Neural cell (in vitro differentiated cells): ENCODE results near the gene DACT2. TPM values are rescaled to one million over a fixed set of nuclear protein-coding genes. Genes with fewer than 3 reads are reported as not detected.

Experiments used
- H2AFZ ChIP-seq: fragments of 200-600, 300-800 bp; sonication (generic), shearing (Covaris generic); 2 replicates; pipeline ENCODE4 v1.6.0; 2014; ENCODE audit warnings: low read depth, mild to moderate bottlenecking, antibody characterized with exemption, low read length, moderate library complexity
- H3F3A ChIP-seq: fragments of 200-600 bp; shearing (Covaris generic); 2 replicates; pipeline ENCODE4 v1.6.1; 2016; ENCODE audit warnings: mild to moderate bottlenecking, moderate library complexity, mixed read lengths, antibody characterized with exemption, low read length; ENCODE audit not compliant: insufficient read depth, poor library complexity, severe bottlenecking
- H3K27ac ChIP-seq: fragments of 200-600, 300-800 bp; sonication (generic), shearing (Covaris generic); 2 replicates; pipeline ENCODE4 v1.5.1; 2014; ENCODE audit warnings: mild to moderate bottlenecking, low read length, moderate library complexity
- H3K27me3 ChIP-seq: fragments of 300-800, 200-600 bp; sonication (generic), shearing (Covaris generic); 2 replicates; pipeline ENCODE4 v1.6.0; 2014; ENCODE audit warnings: mild to moderate bottlenecking, low read depth, low read length, moderate library complexity; ENCODE audit not compliant: insufficient read depth
- H3K36me3 ChIP-seq: fragments of 300-800, 200-600 bp; sonication (generic), shearing (Covaris generic); 2 replicates; pipeline ENCODE4 v1.5.1; 2014; ENCODE audit warnings: mild to moderate bottlenecking, antibody characterized with exemption, low read length, moderate library complexity; ENCODE audit not compliant: insufficient read depth
- H3K4me2 ChIP-seq: fragments of 300-800, 200-600 bp; sonication (generic), shearing (Covaris generic); 2 replicates; pipeline ENCODE4 v1.6.0; 2014; ENCODE audit warnings: mild to moderate bottlenecking, low read length
- H3K4me3 ChIP-seq: fragments of 300-800, 200-600 bp; sonication (generic), shearing (Covaris generic); 2 replicates; pipeline ENCODE4 v1.5.1; 2014; ENCODE audit warnings: mild to moderate bottlenecking, low read length, moderate library complexity
- H3K79me2 ChIP-seq: fragments of 200-600 bp; shearing (Covaris generic); replicated peaks from 2 replicates; pipeline ENCODE4 v1.6.0; 2014; ENCODE audit warnings: mild to moderate bottlenecking, low read length, moderate library complexity; ENCODE audit not compliant: insufficient read depth
- H3K9ac ChIP-seq: fragments of 300-800, 200-600 bp; sonication (generic), shearing (Covaris generic); 2 replicates; pipeline ENCODE4 v1.6.1; 2016; ENCODE audit warnings: mild to moderate bottlenecking, low read length, mixed read lengths
- H3K9me2 ChIP-seq: fragments of 200-600 bp; shearing (Covaris generic); 2 replicates; pipeline ENCODE4 v1.6.1; 2016; ENCODE audit warnings: mild to moderate bottlenecking, low read length, mixed read lengths; ENCODE audit not compliant: insufficient read depth
- H3K9me3 ChIP-seq: fragments of 200-600, 300-800 bp; sonication (generic), shearing (Covaris generic); 2 replicates; pipeline ENCODE4 v1.6.1; 2016; ENCODE audit warnings: mild to moderate bottlenecking, mixed run types, low read length, moderate library complexity, mixed read lengths
- H4K20me1 ChIP-seq: fragments of 200-600 bp; shearing (Covaris generic); 2 replicates; pipeline ENCODE4 v1.6.1; 2016; ENCODE audit warnings: mild to moderate bottlenecking, mixed run types; ENCODE audit not compliant: insufficient read depth
- CTCF ChIP-seq: fragments of 450-650 bp; IDR thresholded peaks from 2 replicates; pipeline ENCODE4 v1.5.1; 2014; ENCODE audit warnings: antibody characterized with exemption, mild to moderate bottlenecking, moderate library complexity; ENCODE audit not compliant: poor library complexity, severe bottlenecking
- EP300 ChIP-seq: fragments of 450-650 bp; conservative IDR thresholded peaks from 2 replicates; pipeline ENCODE4 v1.6.1; 2014; ENCODE audit warnings: antibody characterized with exemption, mild to moderate bottlenecking, moderate library complexity; ENCODE audit not compliant: poor library complexity, severe bottlenecking
- EZH2 ChIP-seq: fragments of 200-600, 300-800 bp; shearing (Covaris generic), sonication (generic); IDR thresholded peaks from 2 replicates; pipeline ENCODE4 v1.6.1; 2014; ENCODE audit warnings: antibody characterized with exemption, low read length, borderline replicate concordance, mild to moderate bottlenecking; ENCODE audit not compliant: insufficient read depth, poor library complexity, severe bottlenecking
- MXI1 ChIP-seq: fragments of 450-650 bp; conservative IDR thresholded peaks from 2 replicates; pipeline ENCODE4 v1.6.1; 2014; ENCODE audit warnings: antibody characterized with exemption, mild to moderate bottlenecking; ENCODE audit not compliant: poor library complexity, severe bottlenecking
- POLR2AphosphoS5 ChIP-seq: IDR thresholded peaks from 2 replicates; pipeline ENCODE4 v1.6.1; 2012
- RAD21 ChIP-seq: fragments of 450-650 bp; conservative IDR thresholded peaks from 2 replicates; pipeline ENCODE4 v1.6.1; 2014; ENCODE audit warnings: antibody characterized with exemption, mild to moderate bottlenecking, moderate library complexity
- REST ChIP-seq: IDR thresholded peaks from 2 replicates; pipeline ENCODE4 v1.6.1; 2012; ENCODE audit warnings: borderline replicate concordance
- SMC3 ChIP-seq: fragments of 450-650 bp; conservative IDR thresholded peaks from 2 replicates; pipeline ENCODE4 v1.6.1; 2014; ENCODE audit warnings: antibody characterized with exemption, mild to moderate bottlenecking, moderate library complexity; ENCODE audit not compliant: poor library complexity
- TAF1 ChIP-seq: IDR thresholded peaks from 2 replicates; pipeline ENCODE4 v1.6.1; 2012; ENCODE audit warnings: low read depth
- polyA plus RNA-seq: library from polyadenylated mRNA; depleted of rRNA; stranded (reverse); fragments of >200 nt; gene quantifications from 2 replicates; pipeline ENCODE4 v1.2.3, GENCODE V29; 2014

The DACT2 gene
- polyA plus RNA-seq, 1 donor from 2014 or later, result 0.48 TPM

GRCh38 chr6:168364793-168365421 is 45.3 kb upstream of the DACT2 start:
- H3K79me2 ChIP-seq, result no peaks in the 10 kb centered on the region
- H3K9ac ChIP-seq, result no peak overlapping the region
- H3K27me3 ChIP-seq, result no peaks in the 10 kb centered on the region
- TF ChIP-seq EZH2 (no peak), SMC3 (no peak), RAD21 (no peak), TAF1 (no peak), REST (no peak), POLR2AphosphoS5 (no peak), CTCF (no peak), EP300 (no peak), MXI1 (no peak)
- H2AFZ ChIP-seq, result no peak overlapping the region
- no peaks in the 10 kb centered on the region for H3F3A ChIP-seq
- peaks cover 10% of the 10 kb centered on the region for H3K9me3 ChIP-seq
- no peaks in the 10 kb centered on the region for H3K36me3 ChIP-seq
- no peak overlapping the region for H3K27ac ChIP-seq
- H3K9me2 ChIP-seq, result no peaks in the 10 kb centered on the region
- H4K20me1 ChIP-seq, result no peaks in the 10 kb centered on the region
- H3K4me3 ChIP-seq, result no peak overlapping the region
- H3K4me2 ChIP-seq, result no peak overlapping the region

GRCh38 chr6:168363811-168364792 is 44.5 kb upstream of the DACT2 start:
- H3F3A ChIP-seq, result no peaks in the 10 kb centered on the region
- H3K79me2 ChIP-seq, result no peaks in the 10 kb centered on the region
- no peak overlapping the region for H3K27ac ChIP-seq
- H3K4me3 ChIP-seq, result no peak overlapping the region
- H3K4me2 ChIP-seq, result no peak overlapping the region
- H3K9ac ChIP-seq, result no peak overlapping the region
- no peaks in the 10 kb centered on the region for H4K20me1 ChIP-seq
- H3K27me3 ChIP-seq, result no peaks in the 10 kb centered on the region
- peaks cover 15% of the 10 kb centered on the region for H3K9me3 ChIP-seq
- no peaks in the 10 kb centered on the region for H3K9me2 ChIP-seq
- H3K36me3 ChIP-seq, result no peaks in the 10 kb centered on the region
- no peak for TF ChIP-seq CTCF
- H2AFZ ChIP-seq, result no peak overlapping the region
